ENCODE measurements around the gene LPIN1.

DNA sequence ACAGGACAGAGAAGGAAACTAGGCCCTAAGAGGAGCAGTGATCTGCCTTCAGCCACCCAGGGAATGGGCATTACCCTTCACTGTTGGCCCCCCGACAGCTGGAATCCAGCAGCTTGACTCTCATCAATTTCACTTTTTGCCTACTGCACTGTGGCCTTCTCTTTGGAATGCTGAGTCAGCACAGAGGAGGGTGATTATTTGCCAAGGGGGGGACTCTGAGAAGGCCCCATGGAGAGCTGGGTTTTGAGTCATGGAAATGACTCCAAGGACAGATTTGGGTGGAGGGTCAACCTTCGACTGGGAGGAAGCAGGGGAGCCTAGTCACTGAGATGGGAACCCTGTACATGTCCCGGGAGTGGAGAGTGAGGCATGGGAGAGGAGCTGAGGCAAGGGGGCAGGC is 38.3 kb upstream of the LPIN1 start:
- TF ChIP-seq EZH2 (IDR thresholded peaks at IDR 0.05; ENCODE audit: borderline replicate concordance, low read length), result no peak
- TF ChIP-seq, protein P1, sequence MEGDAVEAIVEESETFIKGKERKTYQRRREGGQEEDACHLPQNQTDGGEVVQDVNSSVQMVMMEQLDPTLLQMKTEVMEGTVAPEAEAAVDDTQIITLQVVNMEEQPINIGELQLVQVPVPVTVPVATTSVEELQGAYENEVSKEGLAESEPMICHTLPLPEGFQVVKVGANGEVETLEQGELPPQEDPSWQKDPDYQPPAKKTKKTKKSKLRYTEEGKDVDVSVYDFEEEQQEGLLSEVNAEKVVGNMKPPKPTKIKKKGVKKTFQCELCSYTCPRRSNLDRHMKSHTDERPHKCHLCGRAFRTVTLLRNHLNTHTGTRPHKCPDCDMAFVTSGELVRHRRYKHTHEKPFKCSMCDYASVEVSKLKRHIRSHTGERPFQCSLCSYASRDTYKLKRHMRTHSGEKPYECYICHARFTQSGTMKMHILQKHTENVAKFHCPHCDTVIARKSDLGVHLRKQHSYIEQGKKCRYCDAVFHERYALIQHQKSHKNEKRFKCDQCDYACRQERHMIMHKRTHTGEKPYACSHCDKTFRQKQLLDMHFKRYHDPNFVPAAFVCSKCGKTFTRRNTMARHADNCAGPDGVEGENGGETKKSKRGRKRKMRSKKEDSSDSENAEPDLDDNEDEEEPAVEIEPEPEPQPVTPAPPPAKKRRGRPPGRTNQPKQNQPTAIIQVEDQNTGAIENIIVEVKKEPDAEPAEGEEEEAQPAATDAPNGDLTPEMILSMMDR (conservative IDR thresholded peaks at IDR 0.05 in 1 of 2, IDR thresholded peaks at IDR 0.05 in 1 of 2; ENCODE audit: extremely low read depth in 1 of 2, insufficient read depth in 1 of 2, low read depth in 1 of 2, low read length in 2 of 2), result no peak

Data from mammary epithelial cell (primary cell).